SHP77 treated with DMSO at 0.1 percent for 48 hours (cell line): Measurements from ENCODE around the gene EPHA8.

Experiments
- DNase-seq: peaks from one replicate; lab custom pipeline; 2025; lab: John Stamatoyannopoulos, UW

The EPHA8 gene

DNA sequence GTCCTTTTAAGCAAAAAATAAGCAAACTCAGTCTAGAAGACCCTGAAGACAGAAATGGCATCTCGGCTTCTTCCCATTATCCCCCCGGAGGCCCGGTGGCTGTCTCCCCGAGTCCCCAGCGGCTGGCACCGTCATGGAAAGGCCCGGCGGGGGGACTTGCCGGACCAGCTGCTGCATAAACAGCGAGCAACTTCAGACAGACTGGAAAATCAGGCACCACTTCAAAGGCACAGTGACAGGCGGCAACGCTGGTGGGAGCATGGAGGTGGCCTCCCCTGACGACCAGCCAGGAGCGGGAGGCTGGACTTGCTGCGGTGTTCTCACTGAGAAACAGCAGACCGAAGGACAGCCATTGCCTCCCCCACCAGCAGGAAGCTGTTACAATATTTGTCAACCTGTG lies 54.8 kb downstream of the EPHA8 start:
- DNase-seq = peak; percentile 32

DNA sequence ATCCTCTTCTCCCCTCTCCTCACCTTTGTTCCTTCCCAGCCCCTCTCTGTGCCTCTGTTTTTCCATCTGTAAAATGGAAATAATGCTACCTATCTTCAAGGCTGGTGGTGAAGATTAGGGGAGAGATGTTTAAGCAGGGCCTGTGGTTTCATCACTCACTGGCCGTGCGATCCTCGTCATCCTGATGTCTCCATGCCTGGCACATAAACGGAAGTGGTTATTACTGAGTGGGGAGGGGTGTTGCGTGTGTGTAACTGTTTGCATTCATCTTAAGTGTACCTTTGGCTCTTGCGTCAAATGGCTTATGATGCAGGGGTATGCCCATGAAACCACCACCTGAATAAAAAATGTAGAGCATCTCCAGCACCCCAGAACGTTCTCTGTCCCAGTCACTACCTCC lies 56.0 kb downstream of the EPHA8 start:
- peak; percentile 53 for DNase-seq

DNA sequence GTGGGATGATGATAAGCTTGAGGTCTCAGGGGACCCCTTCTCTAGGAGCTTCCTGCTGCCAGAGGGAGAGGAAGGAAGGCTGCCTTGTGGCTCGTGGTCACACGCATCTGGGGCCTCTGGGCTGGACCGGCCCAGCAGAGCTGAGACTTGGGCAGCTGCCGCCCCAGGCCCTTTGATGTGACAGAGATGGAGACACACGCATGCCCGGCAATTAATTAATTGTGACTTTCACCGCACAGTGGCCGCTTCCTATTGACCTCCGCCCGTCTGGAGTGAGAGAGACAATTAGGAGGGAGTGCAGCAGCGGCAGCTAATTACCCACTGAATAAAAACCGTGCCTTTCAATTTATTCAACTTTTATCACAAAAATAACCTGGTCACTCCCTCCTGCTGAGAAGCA lies 56.5 kb downstream of the EPHA8 start:
- no peak for DNase-seq

DNA sequence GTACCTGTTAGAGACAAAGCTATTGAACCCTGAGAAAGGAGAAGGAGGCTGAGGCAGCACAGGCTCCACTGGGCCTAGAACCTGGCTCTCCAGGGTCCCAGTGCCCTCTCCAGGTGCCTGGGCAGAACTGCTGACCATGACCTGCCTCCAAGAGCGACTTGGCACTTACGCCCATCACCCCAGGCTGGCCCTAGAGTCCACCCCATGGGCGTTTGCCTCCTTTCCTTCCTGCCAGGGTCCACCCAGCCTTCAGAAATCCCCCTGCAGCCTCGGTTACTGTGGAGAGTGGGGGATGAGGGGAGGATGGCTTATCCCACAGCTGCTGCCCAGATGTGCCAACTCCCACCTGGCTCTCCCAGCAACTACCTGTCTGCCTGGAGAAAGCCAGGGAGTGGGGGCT lies 58.5 kb downstream of the EPHA8 start:
- DNase-seq = no peak

DNA sequence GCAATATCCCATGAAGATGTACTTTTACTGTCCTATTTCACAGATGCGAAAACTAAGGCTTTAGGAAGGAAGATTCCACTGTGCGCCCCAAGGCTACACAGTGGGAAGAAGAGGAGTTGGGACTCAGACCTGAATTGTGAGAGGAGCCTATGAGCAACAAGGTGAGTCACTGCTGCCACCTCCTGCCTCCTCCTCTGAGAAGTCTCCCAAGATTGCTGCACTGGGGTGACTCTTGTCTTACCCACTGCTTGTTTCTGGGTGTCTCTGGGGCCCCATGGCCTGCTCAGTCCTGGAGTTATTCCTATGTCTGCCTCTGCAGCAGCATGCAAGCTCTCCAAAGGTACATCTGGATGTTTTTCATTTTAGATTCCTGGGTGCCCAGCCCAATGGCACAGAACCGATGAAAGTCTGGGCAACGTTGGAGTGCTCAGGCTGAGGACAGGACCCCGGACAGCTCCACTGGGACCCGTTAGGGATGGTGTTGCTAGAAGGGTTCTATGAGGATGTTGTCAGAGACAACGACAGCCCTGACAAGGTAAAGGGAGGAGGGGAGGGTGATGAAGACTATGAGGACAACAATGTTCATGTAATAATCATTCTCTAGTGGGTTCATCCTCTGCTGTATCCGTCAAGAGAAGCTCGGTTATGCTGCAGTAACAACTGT lies 62.1 kb downstream of the EPHA8 start:
- DNase-seq = no peak

DNA sequence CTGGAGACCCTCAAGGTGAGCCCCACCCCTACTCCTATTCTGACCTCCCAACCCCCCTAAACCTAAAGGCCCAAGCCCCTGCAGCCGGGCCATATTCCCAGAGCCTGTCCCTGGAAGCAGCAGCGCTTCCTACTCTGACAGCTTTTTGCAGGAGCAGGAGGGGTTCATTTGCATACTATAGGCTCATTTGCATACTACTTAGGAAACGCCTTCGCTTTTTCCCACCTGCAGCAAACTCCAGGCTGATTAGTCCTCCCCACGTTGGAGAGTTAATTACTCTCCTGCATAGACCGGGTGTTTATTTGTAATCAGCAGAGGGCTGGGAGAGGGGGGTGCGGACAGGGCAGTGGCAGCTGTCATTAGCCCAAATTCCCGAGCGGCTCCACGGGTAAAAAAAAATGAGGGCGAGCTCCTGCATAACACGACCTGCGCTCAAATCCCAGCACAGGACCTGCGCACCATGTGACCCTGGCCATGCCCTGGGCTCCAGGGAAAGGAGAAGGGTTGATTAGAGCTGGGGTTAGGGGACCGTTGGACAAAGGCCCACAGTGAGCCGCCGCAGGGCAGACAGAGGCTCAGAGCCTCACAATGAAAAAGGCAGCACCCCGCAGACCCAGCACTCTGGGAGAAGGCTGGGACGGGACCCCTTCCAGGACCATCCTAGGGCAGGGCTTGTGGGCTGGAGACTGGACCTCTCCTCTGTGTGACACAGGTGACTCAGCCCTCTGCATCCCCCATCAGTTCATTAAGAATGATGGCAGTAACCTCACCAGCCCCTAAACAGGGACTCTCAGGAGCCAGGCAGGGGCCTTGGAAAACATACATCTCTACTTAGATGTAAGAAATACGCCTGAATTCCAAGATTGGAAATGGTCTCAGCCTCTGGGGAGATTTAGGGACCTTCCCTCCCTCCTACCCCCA lies 63.2 kb downstream of the EPHA8 start:
- no peak for DNase-seq

DNA sequence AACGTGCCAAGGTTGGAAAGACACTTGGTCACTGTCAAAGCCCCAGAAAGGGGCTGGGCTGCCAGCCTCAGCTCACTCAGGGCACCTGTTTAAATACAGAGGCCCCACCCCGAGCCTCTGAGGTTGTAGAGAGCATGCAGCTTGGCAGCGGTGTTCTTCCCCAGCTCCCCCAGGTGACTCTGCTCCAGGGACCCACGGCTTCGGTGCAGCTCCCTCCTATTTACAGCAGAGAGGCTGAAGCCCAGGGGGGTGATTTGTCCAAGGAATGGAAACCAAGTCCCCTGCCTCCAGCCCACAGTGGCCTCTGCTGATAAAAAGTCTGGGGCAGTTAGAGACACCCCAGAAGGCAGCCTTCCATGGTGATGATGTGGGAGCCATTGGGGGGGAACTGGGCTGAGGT lies 64.0 kb downstream of the EPHA8 start:
- DNase-seq = peak; percentile 78

DNA sequence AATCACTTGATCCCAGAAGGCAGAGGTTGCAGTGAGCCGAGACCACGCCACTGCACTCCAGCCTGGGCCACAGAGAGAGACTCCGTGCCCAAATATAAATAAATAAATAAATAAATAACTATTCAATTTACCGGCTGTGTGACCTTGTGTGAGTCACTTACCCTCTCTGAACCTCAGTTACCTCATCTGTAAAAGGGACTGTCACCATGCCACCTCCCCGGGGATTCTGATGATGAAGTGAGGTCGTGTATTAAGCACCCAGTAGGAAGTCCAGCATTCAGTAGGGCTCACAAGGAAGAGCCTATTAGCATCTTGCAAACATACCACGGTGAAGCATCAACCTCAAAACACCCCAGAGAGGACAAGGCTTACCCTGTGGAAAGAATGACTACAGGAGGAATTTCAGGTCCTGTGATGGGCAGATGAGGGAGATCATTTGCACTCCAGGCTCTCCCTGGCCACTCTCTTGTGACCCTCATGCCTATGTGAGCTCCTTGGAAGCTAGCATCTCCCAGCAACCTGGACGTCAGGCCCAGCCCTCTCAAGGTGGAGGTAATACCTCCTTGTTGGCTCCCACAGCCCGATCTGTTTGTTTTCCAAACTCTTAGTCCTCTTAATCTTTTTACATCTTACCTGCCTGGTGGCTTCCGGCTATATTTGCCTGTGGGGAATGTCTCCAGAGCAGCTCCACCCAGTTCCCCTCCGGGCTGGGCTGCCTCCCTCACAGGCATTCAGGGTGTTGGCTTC lies 65.6 kb downstream of the EPHA8 start:
- no peak for DNase-seq

DNA sequence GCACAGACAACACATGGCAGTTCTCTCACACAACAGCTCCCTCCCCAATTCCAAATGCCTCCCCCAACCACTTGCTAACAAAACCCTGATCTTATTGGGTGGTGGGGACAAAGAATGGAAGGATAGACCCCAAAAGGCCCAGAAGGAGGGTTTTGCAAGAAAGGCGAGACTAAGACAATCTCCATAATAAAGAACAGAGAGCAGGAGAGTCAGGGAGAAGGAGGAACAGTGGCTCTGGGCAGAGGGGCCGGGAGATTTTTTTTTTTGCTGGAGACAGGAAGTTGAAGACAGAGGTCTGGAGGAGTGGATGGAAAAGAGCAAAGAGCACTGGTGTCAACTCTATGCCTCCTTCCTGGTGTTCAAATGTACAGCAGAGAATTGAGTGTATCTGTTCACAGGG lies 66.6 kb downstream of the EPHA8 start:
- no peak for DNase-seq

DNA sequence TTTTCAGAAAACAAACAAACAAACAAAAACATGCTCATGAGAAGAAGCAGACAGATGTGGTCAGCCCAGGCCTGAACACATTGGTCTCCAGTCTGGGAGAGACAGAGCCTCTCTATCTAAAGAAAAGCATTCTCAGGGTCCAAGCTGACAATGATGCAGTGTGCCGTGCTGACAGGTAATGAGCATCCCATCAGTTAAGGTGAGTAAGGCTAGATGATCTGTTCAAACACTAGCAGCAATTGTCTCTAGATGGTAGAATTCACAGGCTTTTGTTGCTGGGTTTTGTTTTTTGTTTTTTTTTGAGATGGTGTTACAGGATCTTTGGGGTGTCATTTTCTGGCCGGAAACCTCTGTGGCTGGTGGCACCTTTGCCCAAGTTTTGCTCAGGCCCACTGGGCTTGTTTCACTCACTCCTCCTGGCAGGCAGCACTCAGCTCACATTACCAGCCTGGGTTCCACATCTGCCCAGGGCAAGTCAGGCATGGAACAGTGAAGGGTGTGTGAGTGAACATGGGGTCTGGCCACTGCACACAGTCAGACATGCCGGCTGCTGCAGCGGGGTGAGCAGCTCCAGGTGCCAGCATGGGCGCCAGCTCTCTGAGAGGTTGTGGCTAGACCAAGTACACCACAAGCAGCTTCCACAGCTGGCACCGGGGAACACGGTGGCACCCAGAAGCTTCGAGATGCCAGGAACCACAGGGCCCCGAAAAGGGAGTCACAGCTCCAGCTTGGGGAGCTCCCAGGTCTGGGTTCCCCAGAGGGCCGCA lies 70.6 kb downstream of the EPHA8 start:
- DNase-seq = no peak

DNA sequence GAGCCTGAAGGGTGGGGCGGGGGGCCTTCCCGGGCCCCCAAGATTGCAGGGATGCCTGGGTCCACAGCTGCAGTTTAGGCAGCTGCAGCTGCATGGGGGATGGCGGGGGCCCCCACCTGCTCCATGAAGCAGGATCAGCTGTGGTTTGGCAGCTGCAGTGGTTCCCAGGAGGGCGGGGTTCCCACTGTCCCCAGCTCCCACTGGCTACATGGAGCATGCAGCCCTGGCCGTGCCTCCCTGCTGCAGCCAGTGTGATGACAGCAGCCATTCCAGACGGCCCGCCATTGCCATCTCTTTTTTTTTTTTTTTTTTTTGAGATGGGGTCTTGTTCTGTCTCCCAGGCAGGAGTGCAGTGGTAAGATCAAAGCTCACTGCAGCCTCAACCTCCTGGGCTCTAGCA lies 72.1 kb downstream of the EPHA8 start:
- no peak for DNase-seq

DNA sequence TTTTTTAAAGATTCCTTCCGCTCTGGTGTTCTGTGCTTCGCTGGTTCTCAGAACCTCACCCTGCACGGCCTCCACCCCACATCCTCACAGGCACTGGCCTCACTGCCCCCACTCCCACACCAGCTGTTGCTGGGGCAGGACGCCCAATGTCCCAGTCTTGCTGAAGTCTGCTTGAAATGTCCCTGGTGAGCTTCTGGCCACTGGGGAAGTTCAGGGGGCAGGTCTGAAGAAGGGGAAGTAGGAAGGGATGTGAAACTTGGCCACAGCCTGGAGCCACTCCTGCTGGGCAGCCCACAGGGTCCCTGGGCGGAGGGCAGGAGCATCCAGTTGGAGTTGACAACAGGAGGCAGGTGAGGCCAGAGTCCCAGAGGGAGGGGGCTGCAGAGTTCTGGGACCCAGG lies 73.1 kb downstream of the EPHA8 start, which contains the start of gene C1QA:
Gene C1QA, plus strand, starts transcription at position 276 of the 400 bp plus-strand sequence. CDS start 989 bp downstream, outside the sequence.
- DNase-seq = no peak

DNA sequence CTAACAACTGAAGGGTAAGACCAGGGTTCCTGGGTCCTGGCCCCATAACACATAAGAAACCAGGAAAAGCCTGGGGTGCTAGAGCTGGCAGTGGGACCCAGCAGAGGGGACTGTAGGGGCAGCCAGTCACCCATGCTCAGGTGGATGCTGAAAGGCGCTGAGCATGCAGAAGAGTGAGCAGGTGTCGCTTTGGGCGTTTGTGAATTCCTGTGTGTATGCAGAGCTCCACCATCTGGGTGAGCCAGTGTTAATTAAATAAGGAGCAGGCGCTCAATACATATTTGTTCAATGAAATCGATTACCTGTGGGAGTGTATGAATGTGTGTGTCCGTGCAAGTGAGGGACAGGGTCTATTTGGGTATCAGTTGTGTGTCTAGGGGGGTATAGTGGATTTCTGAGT lies 73.6 kb downstream of the EPHA8 start:
- DNase-seq = peak; percentile 63

DNA sequence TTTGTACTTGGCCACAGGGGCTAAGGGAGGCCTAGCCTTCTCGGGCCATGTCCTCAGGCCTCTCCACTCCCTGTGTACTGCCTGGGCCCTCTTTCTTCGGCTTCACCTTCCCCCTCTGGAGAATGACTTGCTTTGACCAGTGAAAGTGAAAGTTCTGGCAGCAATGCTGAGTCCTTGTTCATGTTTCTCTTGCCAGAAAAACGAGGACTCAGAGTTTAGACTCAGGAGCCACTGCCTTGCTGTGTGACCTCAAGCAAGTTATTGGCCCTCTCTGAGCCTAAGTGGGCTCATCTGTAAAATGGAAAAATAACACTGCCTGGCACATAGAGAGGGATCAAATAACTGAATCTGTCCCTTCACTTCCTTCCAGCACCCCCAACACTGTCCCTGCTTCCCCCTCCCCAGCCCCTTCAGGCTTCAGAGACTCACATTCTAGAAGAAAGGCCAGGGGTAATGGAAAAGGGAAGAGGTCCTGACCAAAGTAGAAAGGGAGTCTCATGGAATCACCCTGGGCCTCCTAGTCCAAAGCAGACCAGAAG lies 74.7 kb downstream of the EPHA8 start:
- DNase-seq = no peak

DNA sequence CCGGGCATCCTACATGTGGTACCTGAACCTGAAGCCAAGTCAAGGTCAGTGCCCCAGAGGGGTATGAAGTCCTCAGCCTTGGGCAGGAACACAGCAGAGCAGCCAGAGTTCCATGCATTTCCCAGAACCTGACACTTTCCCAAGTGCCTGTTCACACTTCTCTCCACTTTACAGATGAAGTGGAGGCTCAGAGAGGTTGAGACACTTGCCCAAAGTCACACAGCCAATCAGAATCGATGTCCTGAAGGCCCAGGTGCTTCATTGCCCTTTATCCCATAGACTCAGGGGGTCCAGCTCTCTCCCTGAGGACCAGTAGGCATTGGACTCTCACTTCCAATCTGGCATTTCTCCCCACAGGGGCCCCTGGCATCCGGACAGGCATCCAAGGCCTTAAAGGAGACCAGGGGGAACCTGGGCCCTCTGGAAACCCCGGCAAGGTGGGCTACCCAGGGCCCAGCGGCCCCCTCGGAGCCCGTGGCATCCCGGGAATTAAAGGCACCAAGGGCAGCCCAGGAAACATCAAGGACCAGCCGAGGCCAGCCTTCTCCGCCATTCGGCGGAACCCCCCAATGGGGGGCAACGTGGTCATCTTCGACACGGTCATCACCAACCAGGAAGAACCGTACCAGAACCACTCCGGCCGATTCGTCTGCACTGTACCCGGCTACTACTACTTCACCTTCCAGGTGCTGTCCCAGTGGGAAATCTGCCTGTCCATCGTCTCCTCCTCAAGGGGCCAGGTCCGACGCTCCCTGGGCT lies 75.4 kb downstream of the EPHA8 start:
- DNase-seq = no peak

DNA sequence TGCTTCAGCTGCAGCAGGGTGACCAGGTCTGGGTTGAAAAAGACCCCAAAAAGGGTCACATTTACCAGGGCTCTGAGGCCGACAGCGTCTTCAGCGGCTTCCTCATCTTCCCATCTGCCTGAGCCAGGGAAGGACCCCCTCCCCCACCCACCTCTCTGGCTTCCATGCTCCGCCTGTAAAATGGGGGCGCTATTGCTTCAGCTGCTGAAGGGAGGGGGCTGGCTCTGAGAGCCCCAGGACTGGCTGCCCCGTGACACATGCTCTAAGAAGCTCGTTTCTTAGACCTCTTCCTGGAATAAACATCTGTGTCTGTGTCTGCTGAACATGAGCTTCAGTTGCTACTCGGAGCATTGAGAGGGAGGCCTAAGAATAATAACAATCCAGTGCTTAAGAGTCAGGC lies 76.0 kb downstream of the EPHA8 start:
- DNase-seq = no peak

DNA sequence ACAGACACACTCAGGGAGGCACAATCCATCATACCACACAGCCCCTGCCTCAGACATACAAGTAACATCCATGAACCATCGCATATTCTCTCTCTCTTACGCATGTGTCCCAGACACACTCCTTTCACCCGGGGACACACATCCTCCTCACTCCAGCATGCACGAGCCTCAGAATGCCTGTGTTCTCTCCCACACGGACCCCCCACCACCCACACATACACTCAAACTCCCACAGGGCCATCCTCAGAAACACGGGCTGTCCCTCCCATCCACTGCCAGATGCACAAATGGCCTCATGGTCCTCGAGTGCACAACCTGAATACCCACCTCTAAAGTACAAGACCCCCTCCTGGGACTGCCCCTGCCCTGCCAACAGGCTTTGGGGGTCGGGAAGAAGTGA lies 78.0 kb downstream of the EPHA8 start:
- no peak for DNase-seq

DNA sequence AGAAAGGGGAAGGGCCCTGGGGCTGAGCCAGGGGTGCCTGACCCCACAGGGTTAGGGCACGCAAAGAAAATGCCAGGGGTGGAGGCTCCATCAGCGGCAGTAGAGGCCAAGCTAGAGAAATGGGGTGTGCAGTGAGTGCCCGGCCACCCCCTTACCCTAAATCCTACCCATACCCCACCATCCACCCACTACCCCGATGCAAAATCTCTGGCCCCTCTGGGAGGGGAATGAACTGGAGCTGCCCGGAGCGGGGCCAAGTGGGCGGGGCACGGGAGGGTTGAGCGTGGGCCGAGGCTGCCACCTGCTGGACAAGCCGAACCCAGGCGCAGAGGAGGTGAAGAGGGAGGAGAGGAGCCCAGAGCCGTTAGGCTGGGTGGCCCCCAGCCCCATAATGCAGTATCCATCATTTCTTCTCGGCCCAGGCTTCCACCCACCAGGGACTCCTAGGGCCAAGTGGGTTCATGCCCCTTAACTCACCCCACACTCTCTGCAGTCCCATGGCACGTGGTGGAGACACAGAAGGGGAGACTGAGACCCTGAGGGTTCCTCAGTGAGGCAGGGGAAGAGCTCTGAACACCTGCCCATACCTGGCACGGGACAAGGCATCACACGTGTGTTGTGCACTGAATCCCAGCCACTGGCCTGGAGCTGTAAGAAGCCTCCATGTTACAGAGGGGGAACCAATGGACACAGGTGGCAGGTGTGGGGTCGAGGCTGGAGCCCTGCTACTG lies 78.8 kb downstream of the EPHA8 start:
- no peak for DNase-seq

DNA sequence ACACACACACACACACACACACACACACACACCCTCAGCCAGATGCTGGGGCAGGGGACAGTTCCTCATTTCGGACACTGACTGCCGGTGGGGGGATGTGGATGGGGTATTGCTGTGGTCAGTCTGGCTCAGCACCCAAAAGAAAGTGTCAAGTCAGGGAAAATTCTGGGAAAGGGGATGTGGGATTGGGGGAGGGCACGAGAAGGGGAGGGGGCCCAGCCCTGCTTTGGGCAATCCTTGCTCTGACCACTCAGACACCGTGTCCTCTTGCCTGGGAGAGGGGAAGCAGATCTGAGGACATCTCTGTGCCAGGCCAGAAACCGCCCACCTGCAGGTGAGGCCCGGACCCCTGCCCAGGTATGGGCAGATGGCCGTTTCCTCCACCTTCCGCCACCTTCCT lies 80.1 kb downstream of the EPHA8 start, which contains the start of gene C1QC:
Gene C1QC, plus strand, starts transcription at position 253 of the 400 bp plus-strand sequence. CDS start 391 bp downstream, outside the sequence.
- DNase-seq = no peak

DNA sequence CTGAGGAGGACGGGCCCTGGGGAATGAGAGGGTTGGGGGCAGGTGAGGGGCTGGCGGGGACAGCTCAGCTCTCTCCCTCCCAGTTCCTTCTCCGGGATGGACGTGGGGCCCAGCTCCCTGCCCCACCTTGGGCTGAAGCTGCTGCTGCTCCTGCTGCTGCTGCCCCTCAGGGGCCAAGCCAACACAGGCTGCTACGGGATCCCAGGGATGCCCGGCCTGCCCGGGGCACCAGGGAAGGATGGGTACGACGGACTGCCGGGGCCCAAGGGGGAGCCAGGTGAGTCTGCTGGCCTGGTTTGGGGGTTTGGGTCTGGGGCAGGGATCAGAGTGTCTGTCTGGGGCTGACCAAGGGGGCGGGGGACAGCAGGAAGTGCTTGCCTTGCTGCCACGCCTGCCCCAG lies 80.6 kb downstream of the EPHA8 start:
- DNase-seq = no peak
